CD4-positive, alpha-beta T cell treated with Interleukin-17A for 4 hours (primary cell): ENCODE results near the gene HCN2.

Source experiments
- DNase-seq: peaks from one replicate; pipeline ENCODE4 v3.0.0-alpha.2; 2020; ENCODE audit warnings: mixed read lengths

HCN2 gene

GRCh38 chr19:642767-643727 is 53.4 kb downstream of the HCN2 start:
- no peak for DNase-seq

GRCh38 chr19:643736-644135 is 54.1 kb downstream of the HCN2 start:
- no peak for DNase-seq

- DNase-seq: no peak
Observed at GRCh38 chr19:644363-644762, 54.7 kb downstream of the HCN2 start.

- DNase-seq: no peak
Observed at GRCh38 chr19:644789-645188, 55.1 kb downstream of the HCN2 start.

- DNase-seq: no peak
Observed at GRCh38 chr19:645912-646778, 56.5 kb downstream of the HCN2 start.

- DNase-seq: no peak
Observed at GRCh38 chr19:646779-647565, 57.3 kb downstream of the HCN2 start.

GRCh38 chr19:647566-648284 is 58.0 kb downstream of the HCN2 start:
- DNase-seq: no peak

- no peak for DNase-seq
Observed at GRCh38 chr19:648305-648704, 58.6 kb downstream of the HCN2 start.

GRCh38 chr19:648904-649801 is 59.5 kb downstream of the HCN2 start:
- no peak for DNase-seq

GRCh38 chr19:650121-650520 is 60.4 kb downstream of the HCN2 start:
- DNase-seq: no peak

GRCh38 chr19:651114-651818 is 61.6 kb downstream of the HCN2 start:
- no peak for DNase-seq

- no peak for DNase-seq
Observed at GRCh38 chr19:651991-652390, 62.3 kb downstream of the HCN2 start.

GRCh38 chr19:652467-653389 is 63.0 kb downstream of the HCN2 start:
- no peak for DNase-seq

GRCh38 chr19:653425-653824 is 63.7 kb downstream of the HCN2 start:
- DNase-seq: no peak

- DNase-seq: no peak
Observed at GRCh38 chr19:655691-656090, 66.0 kb downstream of the HCN2 start.

GRCh38 chr19:656751-657559 is 67.3 kb downstream of the HCN2 start:
- DNase-seq: no peak

- DNase-seq: no peak
Observed at GRCh38 chr19:657611-658010, 67.9 kb downstream of the HCN2 start.

- no peak for DNase-seq
Observed at GRCh38 chr19:658059-658839, 68.6 kb downstream of the HCN2 start.
